GM18858 (cell line): ENCODE measurements around the gene PARVB.

Experiments used
- ATAC-seq: cut with Tn5 transposase; IDR thresholded peaks from one replicate; pipeline ENCODE4 v1.9.1; 2021; ENCODE audit not compliant: unreplicated experiment

PARVB gene

GRCh38 chr22:44192816-44193534 lies 168.9 kb downstream of the PARVB start:
- no peak for ATAC-seq

DNA sequence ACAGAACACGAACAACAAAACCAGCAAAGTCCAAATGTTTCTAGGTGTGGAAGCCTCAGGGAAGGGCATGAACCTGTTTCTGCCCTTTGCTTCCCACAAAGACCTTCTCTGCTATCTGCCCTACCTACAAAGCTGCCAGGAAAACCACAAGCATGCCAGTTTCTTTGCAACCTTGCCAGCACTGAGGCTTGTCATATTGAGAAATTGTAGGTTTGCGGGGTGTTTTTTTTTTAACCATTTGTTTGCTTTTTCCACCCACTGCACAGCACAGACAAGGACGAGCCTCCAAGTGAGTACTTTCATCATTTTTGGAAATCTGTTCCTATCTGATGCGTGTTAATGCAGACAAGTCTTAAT lies 169.4 kb downstream of the PARVB start:
- no peak for ATAC-seq

GRCh38 chr22:44194569-44194968 lies 170.5 kb downstream of the PARVB start:
- ATAC-seq = no peak

- no peak for ATAC-seq
Measured at GRCh38 chr22:44195189-44195871, 171.2 kb downstream of the PARVB start.

DNA sequence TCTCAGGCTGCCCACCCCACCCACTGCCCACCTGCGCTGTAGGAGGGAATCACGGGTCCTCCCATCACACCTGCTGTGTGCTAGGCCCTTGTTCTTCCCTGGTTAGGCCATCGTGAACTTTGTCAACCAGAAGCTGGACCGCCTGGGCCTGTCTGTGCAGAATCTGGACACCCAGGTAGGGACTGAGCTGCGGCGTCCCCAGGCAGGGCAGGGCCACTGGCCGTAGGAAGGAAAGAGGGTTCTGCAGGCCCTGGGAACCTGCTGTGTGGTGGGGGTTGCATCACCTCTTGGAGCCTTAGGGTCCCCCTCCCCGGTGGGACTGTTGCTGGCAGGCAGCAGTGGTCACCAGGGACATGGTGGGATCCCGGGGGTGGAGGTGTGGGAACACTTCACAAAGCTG lies 172.1 kb downstream of the PARVB start:
- no peak for ATAC-seq

GRCh38 chr22:44196731-44197131 lies 172.6 kb downstream of the PARVB start:
- ATAC-seq = no peak

GRCh38 chr22:44197271-44197670 lies 173.2 kb downstream of the PARVB start:
- no peak for ATAC-seq

DNA sequence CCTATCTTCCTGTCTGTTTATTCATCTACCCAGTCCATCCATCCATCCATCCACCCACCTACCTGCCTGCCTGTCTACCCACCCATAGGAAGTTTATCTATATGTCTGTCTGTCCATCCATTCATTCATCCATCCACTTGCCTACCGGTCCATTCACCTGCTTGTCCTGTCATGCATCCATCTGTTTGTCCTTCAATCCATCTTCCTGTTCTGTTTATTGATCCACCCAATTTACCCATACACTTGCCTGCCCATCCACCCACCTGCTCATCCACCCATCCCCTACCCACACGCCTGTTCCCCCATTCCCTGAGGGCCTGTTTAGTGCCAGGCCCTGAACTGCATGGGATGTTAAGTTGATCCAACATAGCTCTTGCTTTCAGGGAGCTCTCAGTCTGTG lies 175.1 kb downstream of the PARVB start:
- ATAC-seq = no peak

- no peak for ATAC-seq
Measured at GRCh38 chr22:44199866-44200265, 175.8 kb downstream of the PARVB start.

GRCh38 chr22:44200451-44200850 lies 176.3 kb downstream of the PARVB start:
- ATAC-seq = no peak

DNA sequence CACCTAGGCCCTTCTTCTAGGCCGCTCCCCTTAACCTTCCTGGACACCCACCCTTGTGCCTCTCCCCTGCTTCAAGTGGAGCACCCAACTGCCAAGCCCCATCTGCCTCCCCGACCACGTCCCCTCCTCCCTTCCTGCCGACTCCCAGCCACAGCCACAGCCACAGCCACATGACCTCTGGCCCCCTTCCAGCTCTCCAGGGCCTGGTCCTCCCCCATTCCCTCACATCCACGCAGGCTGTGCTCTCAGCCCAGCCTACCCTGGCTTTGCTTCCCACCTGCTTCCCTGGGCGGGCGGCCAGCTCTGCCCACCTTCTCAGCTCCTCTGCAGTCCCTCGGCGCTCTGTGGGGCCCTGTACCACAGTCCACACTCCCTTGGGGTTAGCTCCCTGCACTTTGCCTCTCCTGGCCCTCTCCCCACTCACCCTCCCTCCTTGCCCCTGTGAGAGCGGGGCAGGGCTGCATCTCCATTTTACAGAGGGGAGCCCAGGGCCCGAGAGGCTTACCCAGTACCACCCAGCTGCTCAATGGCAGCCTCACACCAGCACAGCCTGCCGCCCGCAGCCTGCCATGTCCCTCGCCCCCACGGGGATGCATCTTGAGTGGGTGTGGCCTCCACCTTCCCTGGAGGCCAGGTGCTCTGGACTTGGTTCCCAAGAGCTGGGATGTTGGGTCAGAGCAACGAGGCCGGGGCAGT lies 176.9 kb downstream of the PARVB start:
- ATAC-seq = no peak

GRCh38 chr22:44201665-44202064 lies 177.6 kb downstream of the PARVB start:
- no peak for ATAC-seq

DNA sequence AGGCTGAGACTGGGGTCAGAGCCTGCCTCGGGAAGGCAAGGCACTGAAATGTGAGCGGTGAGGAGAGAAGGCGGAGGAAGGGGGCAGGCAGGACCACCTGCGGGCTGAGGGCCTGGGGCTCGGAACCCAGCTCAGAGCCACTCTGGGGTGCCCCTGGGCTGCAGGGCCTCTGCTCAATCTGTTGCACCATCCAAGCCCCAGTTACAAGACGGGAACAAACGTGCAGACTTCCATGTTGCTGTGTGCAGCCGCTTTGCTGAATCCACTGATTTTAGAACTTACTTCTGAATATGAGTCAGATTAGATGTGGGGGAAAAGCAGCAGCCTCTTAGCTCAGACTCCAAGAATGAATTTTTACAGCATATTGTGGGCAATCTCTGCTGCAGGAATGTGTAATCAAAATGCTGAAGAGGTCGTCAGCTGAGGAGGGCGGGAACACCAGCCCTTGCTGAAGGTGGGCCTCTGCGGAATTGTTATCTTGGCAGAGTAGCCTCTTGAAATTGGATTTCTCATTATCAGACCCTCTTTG lies 178.2 kb downstream of the PARVB start:
- no peak for ATAC-seq

DNA sequence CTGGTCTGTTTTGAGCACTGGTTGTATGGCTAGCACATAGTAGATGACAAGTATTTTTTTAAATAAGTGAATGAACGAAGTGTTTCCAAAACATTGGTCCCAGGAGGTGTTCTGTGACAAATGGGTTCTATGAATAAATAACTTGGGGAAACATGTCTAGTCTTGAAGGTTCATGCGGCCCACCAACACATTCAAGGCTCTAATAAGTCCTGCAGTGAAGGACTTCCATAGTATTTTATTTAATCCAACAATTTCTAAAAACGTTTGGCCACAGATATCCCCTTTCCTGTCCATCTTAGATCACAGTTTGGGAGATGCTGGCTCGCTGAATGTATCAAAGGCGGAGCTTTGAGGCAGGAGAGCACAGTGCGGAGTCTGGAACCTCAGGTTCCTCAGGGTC lies 179.1 kb downstream of the PARVB start:
- no peak for ATAC-seq

- ATAC-seq = no peak
Measured at GRCh38 chr22:44204739-44205515, 180.8 kb downstream of the PARVB start.

DNA sequence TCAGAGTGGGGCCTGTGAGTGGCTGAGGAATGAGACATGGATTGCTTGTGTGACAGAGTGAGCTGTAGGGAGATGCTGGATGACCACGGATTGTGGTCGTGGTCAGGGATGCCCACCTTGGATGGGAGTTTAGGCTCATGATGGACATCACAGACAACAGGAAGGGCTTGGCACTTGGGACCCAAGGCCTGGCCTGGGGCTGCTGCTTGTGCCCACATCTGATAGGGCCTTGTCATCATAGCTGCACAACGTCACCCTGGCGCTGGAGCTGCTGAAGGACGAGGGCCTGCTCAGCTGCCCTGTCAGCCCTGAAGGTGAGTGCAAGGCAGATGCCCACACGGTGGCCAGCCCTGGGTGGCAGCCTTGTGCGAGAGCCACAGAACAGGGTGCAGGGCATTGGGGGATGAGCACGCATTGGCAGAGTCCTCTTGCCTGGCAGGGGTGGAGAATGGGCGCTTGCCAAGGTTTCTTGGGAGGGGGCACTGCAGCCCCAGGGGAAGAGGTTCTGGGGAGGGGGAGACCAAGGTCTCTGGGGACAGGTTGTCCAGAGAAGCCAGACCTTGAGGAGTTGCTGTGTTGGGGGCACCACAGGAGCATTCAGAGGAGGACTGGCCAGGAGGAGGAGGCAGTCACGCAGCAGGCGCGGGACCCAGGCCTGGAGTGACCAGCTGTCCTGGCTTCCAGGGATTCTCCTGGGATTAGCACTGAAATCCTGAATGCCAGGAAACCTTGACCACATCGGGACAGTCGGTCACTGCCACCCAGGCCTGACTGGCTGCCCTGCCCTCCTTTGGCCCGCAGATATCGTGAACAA lies 181.6 kb downstream of the PARVB start:
- no peak for ATAC-seq

GRCh38 chr22:44206330-44206645 lies 182.2 kb downstream of the PARVB start:
- no peak for ATAC-seq

GRCh38 chr22:44206696-44207095 lies 182.6 kb downstream of the PARVB start:
- no peak for ATAC-seq

DNA sequence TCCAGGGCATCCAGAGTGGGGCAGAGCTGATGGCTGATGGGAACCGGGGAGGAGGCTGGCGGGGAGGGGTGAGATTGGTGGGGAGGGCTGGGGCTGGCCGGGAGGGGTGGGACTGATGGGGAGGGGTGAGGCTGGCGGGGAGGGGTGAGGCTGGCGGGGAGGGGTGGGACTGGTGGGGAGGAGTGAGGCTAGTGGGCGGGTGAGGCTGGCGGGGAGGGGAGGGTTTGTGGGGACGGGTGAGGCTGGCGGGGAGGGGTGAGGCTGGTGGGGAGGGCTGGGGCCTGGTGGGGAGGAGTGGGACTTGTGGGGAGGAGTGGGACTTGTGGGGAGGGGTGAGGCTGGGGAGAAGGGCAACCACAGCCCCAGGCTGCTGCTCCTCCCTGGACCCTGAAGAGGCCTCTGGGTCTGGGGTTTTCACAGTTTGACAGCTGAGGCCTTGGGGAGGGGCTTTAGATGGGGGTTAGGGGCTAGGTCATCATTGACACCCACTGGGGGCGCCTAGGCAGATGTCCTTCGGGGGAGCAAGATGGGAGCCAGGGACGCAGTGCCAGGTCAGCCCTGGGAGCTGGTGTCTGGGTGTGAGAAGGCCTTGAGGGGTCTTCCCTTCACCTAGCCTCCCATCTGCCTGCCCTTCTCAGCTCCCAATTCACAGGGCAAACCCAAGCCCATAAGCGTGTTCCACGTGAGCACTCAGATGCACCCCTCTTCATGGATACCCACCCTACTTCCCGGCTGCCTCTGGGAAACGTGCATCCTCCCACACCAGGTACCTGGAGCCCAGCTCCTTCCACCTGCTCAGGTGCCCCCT lies 183.3 kb downstream of the PARVB start:
- ATAC-seq = no peak

DNA sequence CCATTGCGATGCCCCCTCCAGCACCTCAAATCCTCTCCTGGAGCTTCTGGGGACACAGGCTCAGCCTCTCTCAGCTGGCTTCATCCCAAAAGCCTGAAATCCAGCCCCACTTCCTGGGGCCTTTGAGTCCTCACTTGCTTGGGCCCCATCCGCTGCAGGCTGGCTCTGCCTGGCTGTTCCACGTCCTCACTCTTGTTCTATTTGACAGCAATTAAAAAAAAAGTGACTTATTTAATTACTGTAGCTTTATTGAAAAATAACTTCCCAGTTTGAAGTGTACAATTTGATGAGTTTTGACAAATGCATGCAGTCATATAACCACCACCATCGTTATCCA lies 183.8 kb downstream of the PARVB start:
- ATAC-seq = no peak
